Measurements from ENCODE around the gene TSPAN5. TPM values are rescaled to one million over a fixed set of nuclear protein-coding genes. Genes with fewer than 3 reads are reported as not detected.

Gene TSPAN5
- total and polyA plus RNA-seq, 9 of the 15 experiments (the other 6 are each of a cell fraction or from before 2014, with no cell fraction given) = 0.58 to 6.6 (median 0.73) TPM

- no peaks in the 10 kb centered on the region for H3K79me2 ChIP-seq (ENCODE audit: control insufficient read depth, insufficient read depth, low read length)
- H2AFZ ChIP-seq (ENCODE audit: low read depth, low read length) = no peak overlapping the region
- intact Hi-C loops (cut with micrococcal nuclease) = no loop called here
- TF ChIP-seq CBFA2T3 (IDR thresholded peaks at IDR 0.05) (no peak), MYBL2 (IDR thresholded peaks at IDR 0.05; ENCODE audit: low read depth) (no peak), MYBL2 (CRISPR knock-in tag; IDR thresholded peaks at IDR 0.05; ENCODE audit: borderline replicate concordance) (no peak), ZNF707 (CRISPR knock-in tag; conservative IDR thresholded peaks at IDR 0.05) (no peak), MXI1 (IDR thresholded peaks at IDR 0.05; ENCODE audit: low read depth, low read length) (no peak), MBD2 (IDR thresholded peaks at IDR 0.05; ENCODE audit: borderline replicate concordance, low read depth) (no peak), ZNF717 (CRISPR knock-in tag; IDR thresholded peaks at IDR 0.05) (no peak), HES1 (IDR thresholded peaks at IDR 0.05; ENCODE audit: low read depth) (no peak), ZBTB33 (CRISPR knock-in tag; IDR thresholded peaks at IDR 0.05) (no peak), STAG1 (CRISPR knock-in tag; IDR thresholded peaks at IDR 0.05; ENCODE audit: borderline replicate concordance) (no peak), SRSF9 (IDR thresholded peaks at IDR 0.05; ENCODE audit: borderline replicate concordance, low read depth, low read length) (no peak), NBN (IDR thresholded peaks at IDR 0.05; ENCODE audit: low read depth) (no peak), PHB (CRISPR knock-in tag; IDR thresholded peaks at IDR 0.05) (no peak), FOXK1 (CRISPR knock-in tag; IDR thresholded peaks at IDR 0.05; ENCODE audit: borderline replicate concordance) (no peak), DPF2 (IDR thresholded peaks at IDR 0.05) (no peak), XRCC3 (IDR thresholded peaks at IDR 0.05) (no peak)
- POLR2A ChIA-PET = no interaction called here
- H3K9ac ChIP-seq (ENCODE audit: insufficient read depth in 1 of 2, low read depth in 2 of 2, low read length in 2 of 2) = no peak overlapping the region
- 26% methylated on average over 4 of the region's 4 CpGs for WGBS (ENCODE audit: insufficient coverage, low coverage, missing lambda C conversion rate)
- H3K4me3 ChIP-seq = no peak overlapping the region
- no peak overlapping the region for H3K4me2 ChIP-seq (ENCODE audit: insufficient read depth, low read length)
- H3K36me3 ChIP-seq (ENCODE audit: control insufficient read depth, insufficient read depth, low read length) = no peaks in the 10 kb centered on the region
- H3K9me3 ChIP-seq (replicated peaks; ENCODE audit: control insufficient read depth, insufficient read depth, low read depth, low read length) = no peaks in the 10 kb centered on the region
- H3K27ac ChIP-seq (ENCODE audit: extremely low read depth, low read depth, low read length) = no peak overlapping the region
- FAIRE-seq (no peak), ATAC-seq (no peak), DNase-seq (ENCODE audit: extremely low read depth in 1 of 4, low spot score in 3 of 4) (no peak)
- no peaks in the 10 kb centered on the region for H4K20me1 ChIP-seq (replicated peaks; ENCODE audit: control insufficient read depth, insufficient read depth, low read length)
- no TSS peak for BruUV-seq (replicated peaks)
- H3K4me1 ChIP-seq (replicated peaks in 1 of 2; ENCODE audit: control insufficient read depth in 2 of 2, insufficient read depth in 2 of 2, low read length in 2 of 2) = no peaks in the 10 kb centered on the region
- CTCF ChIA-PET (ENCODE audit: low intra/inter-chr PET ratio) = no interaction called here
- in situ Hi-C loops (cut with MboI) = no loop called here
- no peaks in the 10 kb centered on the region for H3K9me1 ChIP-seq (ENCODE audit: control insufficient read depth, insufficient read depth, low read length)
- H3K27me3 ChIP-seq (ENCODE audit: control insufficient read depth in 2 of 2, insufficient read depth in 2 of 2, low read length in 2 of 2) = 0 out of 5 replicates have a peak, but pooled peaks cover 0 to 4% of the 10 kb centered on the region in 2 experiments
Observed at GRCh38 chr4:98632258-98632657, 26.2 kb downstream of the TSPAN5 start.

Measured in K562 (cell line).